Liver (tissue), 9 donors: ENCODE data around the gene SMAP2. TPM values are rescaled to one million over a fixed set of nuclear protein-coding genes. Genes with fewer than 3 reads are reported as not detected.

ENCODE experiments used
- DNase-seq: peaks from one replicate; pipeline ENCODE4 v3.0.0-alpha.2; 2017; ENCODE audit warnings: low spot score
- H3K27ac ChIP-seq, 2 donors: one replicate each; pipeline ENCODE4 v1.7.0; 2013; ENCODE audit warnings: inconsistent platforms in 2 of 2, low read length in 2 of 2, control low read depth in 1 of 2, low read depth in 1 of 2, mild to moderate bottlenecking in 1 of 2
- H3K27me3 ChIP-seq, 4 donors: one replicate each; pipeline versions ENCODE4 v1.6.1 to v1.7.0; 2013; ENCODE audit warnings: low read length in 3 of 4, inconsistent platforms in 1 of 4, mild to moderate bottlenecking in 1 of 4, moderate library complexity in 1 of 4; ENCODE audit not compliant: control insufficient read depth in 4 of 4, insufficient read depth in 4 of 4
- H3K36me3 ChIP-seq, 4 donors: one replicate each; pipeline versions ENCODE4 v1.6.1 to v1.7.0; 2013; ENCODE audit warnings: low read length in 3 of 4, mild to moderate bottlenecking in 3 of 4, low read depth in 1 of 4, moderate library complexity in 1 of 4; ENCODE audit not compliant: control insufficient read depth in 4 of 4, insufficient read depth in 3 of 4
- H3K4me1 ChIP-seq, 4 donors: one replicate each; pipeline versions ENCODE4 v1.6.1 to v1.7.0; 2013; ENCODE audit warnings: low read length in 3 of 4, mild to moderate bottlenecking in 3 of 4, moderate library complexity in 1 of 4; ENCODE audit not compliant: control insufficient read depth in 4 of 4, insufficient read depth in 4 of 4
- H3K4me3 ChIP-seq, 3 donors: one replicate each; pipeline versions ENCODE4 v1.6.1 to v1.7.0; 2013; ENCODE audit warnings: low read length in 3 of 3, control low read depth in 1 of 3, low read depth in 1 of 3, mild to moderate bottlenecking in 1 of 3
- H3K9ac ChIP-seq, 2 donors: one replicate each; pipeline ENCODE4 v1.7.0; 2013; ENCODE audit warnings: low read length in 2 of 2, mild to moderate bottlenecking in 2 of 2, moderate library complexity in 2 of 2, control low read depth in 1 of 2, low read depth in 1 of 2
- H3K9me3 ChIP-seq, 4 donors: one replicate each; pipeline versions ENCODE4 v1.6.1 to v1.7.0; 2013; ENCODE audit warnings: low read length in 3 of 4; ENCODE audit not compliant: control insufficient read depth in 4 of 4
- EGR1 ChIP-seq, 2 donors: IDR thresholded peaks; 2 replicates each; pipeline ENCODE4 v1.6.1; 2016 to 2018; ENCODE audit warnings: antibody characterized with exemption in 2 of 2, low read depth in 2 of 2
- FOXA1 ChIP-seq: IDR thresholded peaks from 2 replicates; pipeline ENCODE4 v1.6.1; 2016; ENCODE audit warnings: antibody characterized with exemption
- GABPA ChIP-seq, 2 donors: IDR thresholded peaks in 1 of 2; conservative IDR thresholded peaks in 1 of 2; 2 replicates each; pipeline ENCODE4 v1.6.1; 2016; ENCODE audit warnings: antibody characterized with exemption in 2 of 2, mild to moderate bottlenecking in 1 of 2, moderate library complexity in 1 of 2
- HNF4A ChIP-seq, 2 donors: conservative IDR thresholded peaks; 2 replicates each; pipeline ENCODE4 v1.6.1; 2016; ENCODE audit warnings: antibody characterized with exemption in 2 of 2, mild to moderate bottlenecking in 2 of 2
- HNF4G ChIP-seq: IDR thresholded peaks from 2 replicates; pipeline ENCODE4 v1.6.1; 2016; ENCODE audit warnings: antibody characterized with exemption
- JUND ChIP-seq, 2 donors: IDR thresholded peaks; 2 replicates each; pipeline ENCODE4 v1.6.1; 2016; ENCODE audit warnings: antibody characterized with exemption in 2 of 2
- MAX ChIP-seq: IDR thresholded peaks from 2 replicates; pipeline ENCODE4 v1.6.1; 2016; ENCODE audit warnings: antibody characterized with exemption
- NR2F2 ChIP-seq: IDR thresholded peaks from 2 replicates; pipeline ENCODE4 v1.6.1; 2016; ENCODE audit warnings: antibody characterized with exemption
- RAD21 ChIP-seq, 2 donors: IDR thresholded peaks; 2 replicates each; pipeline ENCODE4 v1.6.1; 2016; ENCODE audit warnings: antibody characterized with exemption in 2 of 2, mild to moderate bottlenecking in 2 of 2
- RXRA ChIP-seq, 2 donors: IDR thresholded peaks; 2 replicates each; pipeline ENCODE4 v1.6.1; 2017 to 2018; ENCODE audit warnings: antibody characterized with exemption in 2 of 2, mild to moderate bottlenecking in 1 of 2
- SP1 ChIP-seq: IDR thresholded peaks from 2 replicates; pipeline ENCODE4 v1.6.1; 2018; ENCODE audit warnings: antibody characterized with exemption, mild to moderate bottlenecking
- TAF1 ChIP-seq: conservative IDR thresholded peaks from 2 replicates; pipeline ENCODE4 v1.6.1; 2016; ENCODE audit warnings: antibody characterized with exemption, mild to moderate bottlenecking
- YY1 ChIP-seq: IDR thresholded peaks from 2 replicates; pipeline ENCODE4 v1.6.1; 2016; ENCODE audit warnings: antibody characterized with exemption, mild to moderate bottlenecking
- WGBS: extraction: QIAGEN DNeasy Blood & Tissue Kit; methylation state at CpG from one replicate; pipeline ENCODE4 v1.1.7; 2013; 5-methylcytosine and 5-hydroxymethylcytosine counted together
- polyA plus RNA-seq, 2 donors: library from polyadenylated mRNA; stranded (reverse) in 1 of 2; unstranded in 1 of 2; fragments of 200-250 nt in 1 of 2; fragments of >200 nt in 1 of 2; fragmentation: Nextera tagmentation in 1 of 2; extraction: Ambion mirVana in 1 of 2; gene quantifications; one replicate each; pipeline versions ENCODE4 v1.2.1 to v1.2.3, GENCODE V29; 2013 to 2015
- total RNA-seq, 2 donors: library from RNA; depleted of rRNA; stranded (reverse); fragments of >200 nt; gene quantifications; one replicate each; pipeline ENCODE4 v1.2.3, GENCODE V29; 2014
- TF ChIP-seq, protein P1 (sequence below): fragments of 150-350 bp; IDR thresholded peaks from 2 replicates; pipeline ENCODE4 v1.5.1; 2017; ENCODE audit warnings: improper control_type of control experiment, low read depth, low read length; ENCODE audit not compliant: missing input control
- TF ChIP-seq, protein P2 (sequence below): IDR thresholded peaks from 2 replicates; pipeline ENCODE4 v1.6.1; 2016; ENCODE audit warnings: antibody characterized with exemption
- TF ChIP-seq, protein P3 (sequence below): IDR thresholded peaks from 2 replicates; pipeline ENCODE4 v1.6.1; 2016; ENCODE audit warnings: antibody characterized with exemption
- donor health status: healthy.
- donor health status: healthy.
- donor health status: healthy.
- donor health status: healthy.
- donor health status: healthy.

Gene SMAP2
- total and polyA plus RNA-seq, 4 donors, result 20.0 to 36.8 (median 29.8) TPM

DNA sequence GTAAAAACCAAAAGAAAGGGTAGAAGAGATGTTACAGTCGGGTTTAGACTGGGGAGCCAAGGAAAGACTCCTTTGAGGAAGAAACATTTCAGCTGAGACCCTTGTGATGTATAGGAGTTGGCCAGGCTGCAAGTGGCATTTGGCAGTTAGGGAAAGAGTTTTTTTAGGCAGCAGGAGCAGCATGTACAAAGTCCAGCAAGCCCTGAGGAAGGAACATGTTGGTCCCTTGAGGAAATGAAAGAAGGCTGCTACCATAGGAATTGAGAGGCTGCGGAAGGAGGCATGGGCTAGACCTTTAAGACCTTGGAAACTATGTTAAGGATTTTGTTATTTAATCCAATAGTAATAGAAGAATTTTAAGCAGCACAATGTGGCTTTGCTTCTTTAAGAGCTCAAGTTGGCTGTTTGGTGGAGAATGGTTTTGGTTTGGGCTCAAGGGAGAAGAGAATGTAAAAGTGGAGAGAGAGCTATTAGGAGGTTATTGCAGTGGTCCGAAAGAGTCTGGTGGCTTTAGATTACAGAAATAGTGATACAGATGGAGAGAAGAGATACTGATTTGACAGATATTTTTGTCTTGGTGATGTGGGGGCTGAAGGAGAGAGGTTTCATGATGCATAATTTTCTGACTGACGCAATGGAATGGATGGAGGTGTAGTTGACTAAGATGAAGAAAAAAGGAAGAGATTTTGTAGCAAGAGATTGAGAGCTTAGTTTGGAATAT lies 26.6 kb downstream of the SMAP2 start:
- Histone ChIP-seq H3K4me1 (peaks cover 4 to 29% (median 22%) of the 10 kb centered on the region in 4 donors), H3K27me3 (no peaks in the 10 kb centered on the region), H3K4me3 (no peak overlapping the region), H3K27ac (no peak overlapping the region), H3K9me3 (no peaks in the 10 kb centered on the region), H3K36me3 (no peaks in the 10 kb centered on the region), H3K9ac (no peak overlapping the region)
- WGBS, result 84% methylated on average over 4 of the region's 4 CpGs
- no peak for DNase-seq
- TF ChIP-seq HNF4A (conservative IDR thresholded peaks at IDR 0.05), result peak; percentile 47 to 58
- TF ChIP-seq JUND (IDR thresholded peaks at IDR 0.05), result no peak
- peak in 1 of 2 donors; percentile 4 for TF ChIP-seq RXRA (IDR thresholded peaks at IDR 0.05)

GRCh38 chr1:40401473-40402201 lies 28.1 kb downstream of the SMAP2 start:
- Histone ChIP-seq H3K9me3 (no peaks in the 10 kb centered on the region), H3K36me3 (no peaks in the 10 kb centered on the region), H3K27me3 (no peaks in the 10 kb centered on the region), H3K4me1 (peaks cover 4 to 29% (median 19%) of the 10 kb centered on the region in 4 donors), H3K9ac (no peak overlapping the region), H3K27ac (no peak overlapping the region), H3K4me3 (no peak overlapping the region)
- no peak for DNase-seq
- no peak for TF ChIP-seq MAX
- no peak for TF ChIP-seq TAF1
- TF ChIP-seq FOXA1, result no peak
- TF ChIP-seq YY1, result no peak
- no peak for TF ChIP-seq NR2F2
- TF ChIP-seq, protein P1, sequence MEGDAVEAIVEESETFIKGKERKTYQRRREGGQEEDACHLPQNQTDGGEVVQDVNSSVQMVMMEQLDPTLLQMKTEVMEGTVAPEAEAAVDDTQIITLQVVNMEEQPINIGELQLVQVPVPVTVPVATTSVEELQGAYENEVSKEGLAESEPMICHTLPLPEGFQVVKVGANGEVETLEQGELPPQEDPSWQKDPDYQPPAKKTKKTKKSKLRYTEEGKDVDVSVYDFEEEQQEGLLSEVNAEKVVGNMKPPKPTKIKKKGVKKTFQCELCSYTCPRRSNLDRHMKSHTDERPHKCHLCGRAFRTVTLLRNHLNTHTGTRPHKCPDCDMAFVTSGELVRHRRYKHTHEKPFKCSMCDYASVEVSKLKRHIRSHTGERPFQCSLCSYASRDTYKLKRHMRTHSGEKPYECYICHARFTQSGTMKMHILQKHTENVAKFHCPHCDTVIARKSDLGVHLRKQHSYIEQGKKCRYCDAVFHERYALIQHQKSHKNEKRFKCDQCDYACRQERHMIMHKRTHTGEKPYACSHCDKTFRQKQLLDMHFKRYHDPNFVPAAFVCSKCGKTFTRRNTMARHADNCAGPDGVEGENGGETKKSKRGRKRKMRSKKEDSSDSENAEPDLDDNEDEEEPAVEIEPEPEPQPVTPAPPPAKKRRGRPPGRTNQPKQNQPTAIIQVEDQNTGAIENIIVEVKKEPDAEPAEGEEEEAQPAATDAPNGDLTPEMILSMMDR, result no peak
- TF ChIP-seq HNF4G, result no peak
- TF ChIP-seq RAD21 (IDR thresholded peaks at IDR 0.05), result no peak
- no peak for TF ChIP-seq EGR1 (IDR thresholded peaks at IDR 0.05; ENCODE audit: low read depth in 2 of 2)
- TF ChIP-seq, protein P2, sequence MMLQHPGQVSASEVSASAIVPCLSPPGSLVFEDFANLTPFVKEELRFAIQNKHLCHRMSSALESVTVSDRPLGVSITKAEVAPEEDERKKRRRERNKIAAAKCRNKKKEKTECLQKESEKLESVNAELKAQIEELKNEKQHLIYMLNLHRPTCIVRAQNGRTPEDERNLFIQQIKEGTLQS, result no peak
- no peak for TF ChIP-seq JUND (IDR thresholded peaks at IDR 0.05)
- TF ChIP-seq GABPA (IDR thresholded peaks at IDR 0.05 in 1 of 2, conservative IDR thresholded peaks at IDR 0.05 in 1 of 2), result no peak
- TF ChIP-seq SP1, result no peak
- TF ChIP-seq, protein P3, sequence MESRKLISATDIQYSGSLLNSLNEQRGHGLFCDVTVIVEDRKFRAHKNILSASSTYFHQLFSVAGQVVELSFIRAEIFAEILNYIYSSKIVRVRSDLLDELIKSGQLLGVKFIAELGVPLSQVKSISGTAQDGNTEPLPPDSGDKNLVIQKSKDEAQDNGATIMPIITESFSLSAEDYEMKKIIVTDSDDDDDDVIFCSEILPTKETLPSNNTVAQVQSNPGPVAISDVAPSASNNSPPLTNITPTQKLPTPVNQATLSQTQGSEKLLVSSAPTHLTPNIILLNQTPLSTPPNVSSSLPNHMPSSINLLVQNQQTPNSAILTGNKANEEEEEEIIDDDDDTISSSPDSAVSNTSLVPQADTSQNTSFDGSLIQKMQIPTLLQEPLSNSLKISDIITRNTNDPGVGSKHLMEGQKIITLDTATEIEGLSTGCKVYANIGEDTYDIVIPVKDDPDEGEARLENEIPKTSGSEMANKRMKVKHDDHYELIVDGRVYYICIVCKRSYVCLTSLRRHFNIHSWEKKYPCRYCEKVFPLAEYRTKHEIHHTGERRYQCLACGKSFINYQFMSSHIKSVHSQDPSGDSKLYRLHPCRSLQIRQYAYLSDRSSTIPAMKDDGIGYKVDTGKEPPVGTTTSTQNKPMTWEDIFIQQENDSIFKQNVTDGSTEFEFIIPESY, result no peak
- TF ChIP-seq HNF4A (conservative IDR thresholded peaks at IDR 0.05), result no peak
- WGBS, result 88% methylated on average over 7 of the region's 7 CpGs
